ENCODE results near the gene MPG. TPM values are rescaled to one million over a fixed set of nuclear protein-coding genes. Genes with fewer than 3 reads are reported as not detected.
"Not testable (repeated sequence)": the region's sequence is repeated elsewhere in the genome, so short reads cannot be mapped to it uniquely, and the experiment has no call there.

MPG gene
- polyA plus RNA-seq, 1 donor (not counting 4 experiments of a cell fraction or from before 2014, with no cell fraction given): 22.7 TPM

- Histone ChIP-seq H3K4me2 (ENCODE audit: control insufficient read depth, extremely low read depth, insufficient read depth, low read depth, low read length) (no peak overlapping the region), H3K9me1 (ENCODE audit: control insufficient read depth, extremely low read depth, insufficient read depth, low read length) (no peaks in the 10 kb centered on the region), H4K20me1 (ENCODE audit: control insufficient read depth, extremely low read depth, insufficient read depth, low read length) (no peaks in the 10 kb centered on the region), H3K27me3 (ENCODE audit: control insufficient read depth, extremely low read depth, insufficient read depth, low read length) (no peaks in the 10 kb centered on the region), H3K9me3 (ENCODE audit: control insufficient read depth, low read depth, low read length) (no peaks in the 10 kb centered on the region), H3K9ac (ENCODE audit: control insufficient read depth, extremely low read depth, insufficient read depth, low read length) (no peak overlapping the region), H3K4me1 (ENCODE audit: control insufficient read depth, extremely low read depth, insufficient read depth, low read length) (peaks cover 3% of the 10 kb centered on the region), H3K79me2 (ENCODE audit: control insufficient read depth, insufficient read depth, low read length) (no peaks in the 10 kb centered on the region), H3K36me3 (ENCODE audit: control insufficient read depth in 2 of 2, extremely low read depth in 1 of 2, insufficient read depth in 2 of 2, low read length in 2 of 2) (peaks cover 2 to 10% of the 10 kb centered on the region in 2 experiments), H3K4me3 (ENCODE audit: control insufficient read depth in 2 of 3, extremely low read depth in 1 of 3, insufficient read depth in 2 of 3, low read depth in 1 of 3, low read length in 3 of 3) (no peak overlapping the region), H3K27ac (ENCODE audit: control insufficient read depth, insufficient read depth, low read length) (no peak overlapping the region), H2AFZ (ENCODE audit: control insufficient read depth, low read length) (no peak overlapping the region)
- TF ChIP-seq CTCF (optimal IDR thresholded peaks at IDR 0.05 in 1 of 3, IDR thresholded peaks at IDR 0.05 in 1 of 3, conservative IDR thresholded peaks at IDR 0.05 in 1 of 3; ENCODE audit: extremely low read depth in 1 of 3, insufficient read depth in 2 of 3, low read length in 3 of 3) (no peak), EZH2 (IDR thresholded peaks at IDR 0.05; ENCODE audit: low read length) (no peak)
- DNase-seq (ENCODE audit: low read depth, low spot score) (no peak), FAIRE-seq (no peak)
- dilution Hi-C loops (cut with MboI; ENCODE audit: extremely low pct_ligation_motif_present, low sequenced_read_pairs): no loop called here
These were observed 41.6 kb upstream of the MPG start for GRCh38 chr16:36336-36984.

GRCh38 chr16:37511-37910 is 40.5 kb upstream of the MPG start:
- TF ChIP-seq CTCF (optimal IDR thresholded peaks at IDR 0.05 in 1 of 3, IDR thresholded peaks at IDR 0.05 in 1 of 3, conservative IDR thresholded peaks at IDR 0.05 in 1 of 3; ENCODE audit: extremely low read depth in 1 of 3, insufficient read depth in 2 of 3, low read length in 3 of 3) (no peak), EZH2 (IDR thresholded peaks at IDR 0.05; ENCODE audit: low read length) (no peak)
- DNase-seq (ENCODE audit: low read depth, low spot score): no peak
- Histone ChIP-seq H3K4me1 (ENCODE audit: control insufficient read depth, extremely low read depth, insufficient read depth, low read length) (peaks cover 3% of the 10 kb centered on the region), H3K27me3 (ENCODE audit: control insufficient read depth, extremely low read depth, insufficient read depth, low read length) (no peaks in the 10 kb centered on the region), H2AFZ (ENCODE audit: control insufficient read depth, low read length) (no peak overlapping the region), H3K79me2 (ENCODE audit: control insufficient read depth, insufficient read depth, low read length) (no peaks in the 10 kb centered on the region), H3K4me3 (ENCODE audit: control insufficient read depth in 2 of 3, extremely low read depth in 1 of 3, insufficient read depth in 2 of 3, low read depth in 1 of 3, low read length in 3 of 3) (no peak overlapping the region), H3K9me3 (ENCODE audit: control insufficient read depth, low read depth, low read length) (no peaks in the 10 kb centered on the region), H3K27ac (ENCODE audit: control insufficient read depth, insufficient read depth, low read length) (no peak overlapping the region), H4K20me1 (ENCODE audit: control insufficient read depth, extremely low read depth, insufficient read depth, low read length) (no peaks in the 10 kb centered on the region), H3K9me1 (ENCODE audit: control insufficient read depth, extremely low read depth, insufficient read depth, low read length) (no peaks in the 10 kb centered on the region), H3K9ac (ENCODE audit: control insufficient read depth, extremely low read depth, insufficient read depth, low read length) (no peak overlapping the region), H3K36me3 (ENCODE audit: control insufficient read depth in 2 of 2, extremely low read depth in 1 of 2, insufficient read depth in 2 of 2, low read length in 2 of 2) (peaks cover 6 to 11% of the 10 kb centered on the region in 2 experiments), H3K4me2 (ENCODE audit: control insufficient read depth, extremely low read depth, insufficient read depth, low read depth, low read length) (no peak overlapping the region)
- dilution Hi-C loops (cut with MboI; ENCODE audit: extremely low pct_ligation_motif_present, low sequenced_read_pairs): no loop called here
- FAIRE-seq: no peak

- dilution Hi-C loops (cut with MboI; ENCODE audit: extremely low pct_ligation_motif_present, low sequenced_read_pairs); H2AFZ ChIP-seq (ENCODE audit: control insufficient read depth, low read length); H3K9me1 ChIP-seq (ENCODE audit: control insufficient read depth, extremely low read depth, insufficient read depth, low read length); H3K9ac ChIP-seq (ENCODE audit: control insufficient read depth, extremely low read depth, insufficient read depth, low read length); H4K20me1 ChIP-seq (ENCODE audit: control insufficient read depth, extremely low read depth, insufficient read depth, low read length); H3K9me3 ChIP-seq (ENCODE audit: control insufficient read depth, low read depth, low read length); H3K79me2 ChIP-seq (ENCODE audit: control insufficient read depth, insufficient read depth, low read length); H3K4me3 ChIP-seq (ENCODE audit: control insufficient read depth in 2 of 3, extremely low read depth in 1 of 3, insufficient read depth in 2 of 3, low read depth in 1 of 3, low read length in 3 of 3); FAIRE-seq; DNase-seq (ENCODE audit: low read depth, low spot score); H3K27ac ChIP-seq (ENCODE audit: control insufficient read depth, insufficient read depth, low read length); H3K4me1 ChIP-seq (ENCODE audit: control insufficient read depth, extremely low read depth, insufficient read depth, low read length); H3K4me2 ChIP-seq (ENCODE audit: control insufficient read depth, extremely low read depth, insufficient read depth, low read depth, low read length); H3K27me3 ChIP-seq (ENCODE audit: control insufficient read depth, extremely low read depth, insufficient read depth, low read length): not testable (repeated sequence)
- peaks cover 8 to 12% of the 10 kb centered on the region in 2 experiments for H3K36me3 ChIP-seq (ENCODE audit: control insufficient read depth in 2 of 2, extremely low read depth in 1 of 2, insufficient read depth in 2 of 2, low read length in 2 of 2)
These were observed 39.8 kb upstream of the MPG start for GRCh38 chr16:38206-38605.

Measured in keratinocyte (primary cell).